Left kidney (tissue), 8 donors: ENCODE data around the gene WHAMM. TPM values are rescaled to one million over a fixed set of nuclear protein-coding genes. Genes with fewer than 3 reads are reported as not detected.
A peak's percentile ranks its signal among the peaks of the same experiment; 100 is the strongest.
"Not testable (repeated sequence)": the region's sequence is repeated elsewhere in the genome, so short reads cannot be mapped to it uniquely, and the experiment has no call there.

Experiments used
- DNase-seq: peaks from one replicate; pipeline ENCODE4 v3.0.0-alpha.2; 2013
- long read RNA-seq, 8 donors: transcript quantifications; one replicate each; lab custom pipeline, GENCODE V29; 2026
- polyA plus RNA-seq: library from polyadenylated mRNA; unstranded; fragments of 120-200 nt; gene quantifications from one replicate; pipeline ENCODE4 v1.2.1, GENCODE V29; 2013; ENCODE audit not compliant: insufficient read length

WHAMM gene
- polyA plus RNA-seq, result 16.1 TPM
- long read RNA-seq, donor 1, result 0 reads
- long read RNA-seq, donor 2, result 0 reads
- long read RNA-seq, donor 3, result 0 reads
- long read RNA-seq, donor 4, result 0 reads
- long read RNA-seq, donor 5, full-length matches to known transcripts, result 1 of 1 reads
- long read RNA-seq, donor 5, partial matches to known transcripts, result 0 of 1 reads
- long read RNA-seq, donor 5, other reads (novel, unspliced or antisense), result 0 of 1 reads
- long read RNA-seq, donor 6, full-length matches to known transcripts, result 1 of 1 reads
- long read RNA-seq, donor 6, partial matches to known transcripts, result 0 of 1 reads
- long read RNA-seq, donor 6, other reads (novel, unspliced or antisense), result 0 of 1 reads
- long read RNA-seq, donor 7, result 0 reads
- long read RNA-seq, donor 8, result 0 reads

GRCh38 chr15:82809308-82810060, at the start of gene WHAMM:
Gene WHAMM, plus strand, starts transcription at chr15:82809628. Its CDS starts 99 bp downstream, at chr15:82809727.
- DNase-seq, result peak; percentile 98

GRCh38 chr15:82763361-82764116, 45.9 kb upstream of the WHAMM start:
- no peak for DNase-seq

DNA sequence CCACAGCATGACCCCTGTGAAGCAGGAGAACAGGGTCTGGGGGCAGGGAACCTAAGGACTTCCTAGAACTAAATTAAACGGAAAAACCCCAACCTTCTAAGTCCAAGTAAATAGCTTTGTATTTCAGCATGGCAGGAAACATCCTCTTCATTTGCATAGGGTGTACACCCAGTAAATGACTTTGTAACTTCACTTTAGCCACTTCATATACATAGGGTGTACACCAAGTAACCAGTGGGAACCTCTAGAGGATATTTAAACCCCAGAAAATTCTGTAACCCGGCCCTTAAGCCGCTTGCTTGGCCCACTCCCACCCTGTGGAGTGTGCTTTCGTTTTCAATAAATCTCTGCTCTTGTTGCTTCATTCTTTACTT, 45.3 kb upstream of the WHAMM start:
- no peak for DNase-seq

- DNase-seq, result no peak
Measured at GRCh38 chr15:82764740-82765139, 44.7 kb upstream of the WHAMM start.

- DNase-seq, result not testable (repeated sequence)
Measured at GRCh38 chr15:82766201-82766600, 43.2 kb upstream of the WHAMM start.

DNA sequence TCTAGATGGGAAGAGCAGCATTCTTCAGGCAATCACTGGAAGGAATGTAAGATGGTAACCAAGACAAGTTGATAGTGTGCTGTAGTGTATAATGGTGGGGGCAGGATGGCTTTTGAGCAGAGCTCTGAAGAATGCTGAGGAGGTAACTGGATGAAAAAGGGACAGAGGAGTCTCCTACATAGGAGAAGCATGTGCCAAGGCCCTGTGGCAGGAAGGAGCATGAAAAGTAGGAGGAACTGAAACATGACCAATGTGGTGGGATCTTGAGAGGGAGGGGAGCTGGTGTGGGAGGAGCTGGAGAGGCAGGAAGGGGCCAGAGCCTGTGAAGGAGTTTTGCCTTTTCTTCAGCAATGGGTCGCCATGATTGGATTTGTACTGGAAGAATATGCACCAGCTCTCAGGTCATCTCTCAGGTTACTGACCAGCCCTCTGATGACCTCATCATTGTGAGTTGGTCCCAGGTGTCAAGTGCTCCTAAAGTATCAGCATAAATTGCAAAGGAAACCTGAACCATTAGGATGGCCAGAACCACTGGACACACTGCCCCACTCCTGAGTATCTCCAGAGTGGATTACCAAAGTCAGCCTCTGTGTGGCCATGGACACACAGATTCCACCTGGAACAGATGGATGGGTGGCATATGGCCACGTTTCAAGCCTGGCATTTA, 42.1 kb upstream of the WHAMM start:
- DNase-seq, result no peak

DNA sequence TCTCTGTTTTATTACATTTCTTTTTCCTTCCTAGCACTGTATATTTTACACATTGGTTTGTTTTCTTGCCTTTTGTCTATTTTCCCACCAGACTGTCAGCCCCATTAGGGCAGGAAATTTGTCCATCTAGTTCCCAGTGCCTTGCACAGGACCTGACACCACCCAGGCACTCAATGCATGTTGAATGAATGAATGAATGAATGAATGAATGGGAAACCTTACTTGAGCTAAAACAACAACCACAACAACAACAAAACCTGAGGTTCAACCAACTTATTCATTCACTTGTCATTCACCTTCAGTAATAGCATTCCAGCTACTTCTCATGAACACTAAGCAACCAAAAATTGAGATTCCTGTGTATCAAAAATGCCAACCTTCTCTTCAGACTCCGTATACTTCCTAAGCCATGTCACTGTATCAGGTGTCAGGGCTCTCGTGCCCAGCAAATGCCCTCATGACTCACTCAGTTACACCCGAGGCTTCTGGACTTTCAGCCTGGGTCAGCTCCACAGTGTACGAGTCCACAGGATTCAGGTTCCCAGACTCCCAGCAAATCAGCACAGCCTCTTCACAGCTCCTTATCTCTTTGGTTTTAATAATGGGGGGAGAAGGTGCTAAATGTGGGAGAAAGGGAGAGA, 40.9 kb upstream of the WHAMM start:
- DNase-seq, result no peak

GRCh38 chr15:82771789-82772607, 37.4 kb upstream of the WHAMM start:
- no peak for DNase-seq

GRCh38 chr15:82774496-82774895, 34.9 kb upstream of the WHAMM start:
- no peak for DNase-seq

GRCh38 chr15:82778755-82779154, 30.7 kb upstream of the WHAMM start:
- no peak for DNase-seq

DNA sequence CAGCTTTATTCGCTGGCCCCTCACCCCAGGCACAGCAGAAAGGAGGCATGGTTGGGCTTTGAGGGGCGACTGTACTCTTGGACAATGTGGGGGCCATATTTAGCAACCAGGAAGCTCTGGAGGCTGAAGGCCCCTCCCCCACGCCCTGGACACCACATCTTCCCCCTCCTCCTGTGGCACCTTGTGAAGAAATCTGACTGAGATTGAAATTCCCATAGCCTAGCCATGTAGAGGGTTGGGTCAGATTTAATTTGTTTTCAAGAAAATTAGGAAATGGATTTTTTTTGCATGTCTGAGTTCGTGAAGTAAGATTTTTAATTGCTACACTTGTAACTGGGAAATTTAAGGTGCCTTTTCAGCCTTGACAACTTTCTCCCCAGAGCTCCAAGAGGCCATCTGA, 28.1 kb upstream of the WHAMM start:
- no peak for DNase-seq

GRCh38 chr15:82788496-82788895, 20.9 kb upstream of the WHAMM start:
- no peak for DNase-seq

GRCh38 chr15:82789491-82789890, 19.9 kb upstream of the WHAMM start:
- DNase-seq, result no peak

GRCh38 chr15:82790321-82790720, 19.1 kb upstream of the WHAMM start:
- no peak for DNase-seq

DNA sequence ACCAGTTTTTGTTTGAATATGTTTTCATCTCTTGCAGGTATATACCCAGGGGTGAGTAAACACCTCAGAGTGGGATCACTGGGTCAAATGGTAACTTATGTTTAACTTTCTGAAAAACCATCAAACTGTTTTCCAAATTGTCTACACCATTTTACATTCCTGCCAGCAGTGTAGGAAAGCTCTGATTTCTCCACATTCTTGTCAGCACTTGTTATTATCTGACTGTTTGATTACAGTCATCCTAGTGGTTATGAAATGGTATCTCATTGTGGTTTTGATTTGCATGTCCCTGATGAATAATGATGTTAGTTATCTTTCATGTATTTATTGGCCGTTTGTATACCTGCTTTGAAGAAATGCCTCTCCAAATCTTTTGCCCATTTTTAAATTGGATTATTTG, 17.4 kb upstream of the WHAMM start:
- no peak for DNase-seq

- no peak for DNase-seq
Measured at GRCh38 chr15:82793737-82794136, 15.7 kb upstream of the WHAMM start.

DNA sequence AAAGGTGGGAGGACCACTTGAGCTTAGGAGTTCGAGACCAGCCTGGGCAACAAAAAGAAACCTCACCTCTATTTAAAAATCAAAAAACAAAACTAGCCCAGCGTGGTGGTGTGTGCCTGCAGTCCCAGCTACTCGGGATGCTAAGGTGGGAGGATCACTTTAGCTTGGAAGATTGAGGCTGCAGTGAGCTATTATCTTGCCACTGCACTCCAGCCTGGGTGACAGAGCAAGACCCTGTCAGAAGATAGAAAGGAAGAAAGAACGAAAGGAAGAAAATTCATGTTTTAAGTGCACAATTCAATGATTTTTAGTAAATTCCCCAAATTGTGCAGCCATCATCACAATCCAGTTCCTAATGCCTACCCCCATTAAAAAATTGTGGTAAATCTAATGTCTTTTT, 11.3 kb upstream of the WHAMM start:
- no peak for DNase-seq

GRCh38 chr15:82798531-82799166, 10.8 kb upstream of the WHAMM start:
- DNase-seq, result no peak

DNA sequence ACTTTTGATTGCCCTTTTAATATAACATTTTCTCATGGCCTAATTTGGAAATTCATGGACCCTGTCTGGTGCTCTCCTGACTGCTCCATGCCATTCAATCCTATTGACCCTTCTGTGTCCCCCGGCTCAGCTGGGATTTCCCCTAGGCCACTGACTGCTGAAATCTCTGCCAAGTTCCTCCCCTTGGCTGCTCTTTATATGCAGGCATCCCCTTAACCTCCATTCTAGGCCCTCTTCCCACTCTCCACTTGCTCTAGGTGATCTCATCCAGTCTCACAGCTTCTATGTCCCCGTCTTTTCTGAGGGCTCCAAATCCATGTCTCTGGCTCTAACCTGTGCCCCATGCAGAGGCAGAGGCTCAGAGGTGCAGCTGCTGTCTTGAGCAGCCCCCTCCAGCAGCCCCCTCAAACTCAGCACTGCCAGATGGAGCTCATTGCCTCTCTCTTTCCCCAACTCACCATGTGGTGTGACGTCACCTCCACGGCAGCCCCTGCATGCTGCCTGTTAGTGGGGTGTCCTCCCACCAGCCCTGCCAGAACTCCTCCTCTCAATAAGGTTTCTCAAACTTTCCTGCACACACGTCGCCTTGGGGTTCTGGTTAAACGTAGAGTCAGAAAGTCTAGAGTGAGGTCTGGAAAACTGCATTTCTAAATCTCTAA, 10.1 kb upstream of the WHAMM start:
- no peak for DNase-seq

DNA sequence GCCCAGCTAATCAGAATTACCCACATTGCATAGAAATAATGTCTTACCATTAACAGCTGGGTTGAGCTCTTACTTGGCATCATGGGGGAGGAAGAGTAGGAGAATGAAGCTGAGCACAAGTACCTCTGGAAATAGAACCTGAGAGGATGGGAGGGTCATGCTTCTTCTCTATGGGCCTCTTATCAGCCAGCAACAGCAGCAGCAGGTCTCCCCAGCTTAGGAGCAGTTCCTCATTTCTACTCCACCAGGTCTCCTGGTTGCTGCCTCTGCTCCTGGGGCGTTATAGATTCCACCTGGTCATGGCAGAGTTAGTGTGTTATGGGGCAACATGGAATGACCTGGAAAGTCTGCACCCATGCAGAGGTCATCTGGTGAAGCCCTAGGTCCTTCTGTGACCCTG, 6.9 kb upstream of the WHAMM start:
- no peak for DNase-seq
